AG08395 (cell line): Measurements from ENCODE around the gene AKT2.
"Not testable (repeated sequence)": the region's sequence is repeated elsewhere in the genome, so short reads cannot be mapped to it uniquely, and the experiment has no call there.

ENCODE experiments used
- DNase-seq: peaks from one replicate; pipeline ENCODE4 v3.0.0; 2012; ENCODE audit warnings: mixed read lengths, low spot score

AKT2 gene

GRCh38 chr19:40219029-40219428 lies 66.1 kb downstream of the AKT2 start:
- DNase-seq: not testable (repeated sequence)

- DNase-seq: peak; percentile 62
These were observed 66.9 kb downstream of the AKT2 start, which contains the start of gene TTC9B for GRCh38 chr19:40217934-40218890. TTC9B (minus strand) TSS chr19:40218384; CDS start chr19:40218381, 3 bp downstream.

GRCh38 chr19:40217027-40217810 lies 67.9 kb downstream of the AKT2 start:
- no peak for DNase-seq

GRCh38 chr19:40216777-40217026 lies 68.4 kb downstream of the AKT2 start:
- no peak for DNase-seq

- no peak for DNase-seq
These were observed 69.0 kb downstream of the AKT2 start for GRCh38 chr19:40216013-40216776.

- no peak for DNase-seq
These were observed 70.2 kb downstream of the AKT2 start for GRCh38 chr19:40214936-40215335.

- DNase-seq: no peak
These were observed 71.1 kb downstream of the AKT2 start for GRCh38 chr19:40213882-40214570.

GRCh38 chr19:40213251-40213829 lies 71.8 kb downstream of the AKT2 start:
- no peak for DNase-seq

- no peak for DNase-seq
These were observed 74.3 kb downstream of the AKT2 start for GRCh38 chr19:40210889-40211288.

GRCh38 chr19:40208602-40209001 lies 76.5 kb downstream of the AKT2 start:
- no peak for DNase-seq

- DNase-seq: no peak
These were observed 79.4 kb downstream of the AKT2 start for GRCh38 chr19:40205760-40206159.

- DNase-seq: no peak
These were observed 80.8 kb downstream of the AKT2 start for GRCh38 chr19:40204381-40204780.

- DNase-seq: no peak
These were observed 84.6 kb downstream of the AKT2 start for GRCh38 chr19:40200341-40201099.

- DNase-seq: no peak
These were observed 86.7 kb downstream of the AKT2 start for GRCh38 chr19:40198272-40198990.

GRCh38 chr19:40193587-40193849 lies 91.6 kb downstream of the AKT2 start:
- peak; percentile 38 for DNase-seq

- DNase-seq: no peak
These were observed 92.2 kb downstream of the AKT2 start for GRCh38 chr19:40192758-40193586.

- peak; percentile 29 for DNase-seq
These were observed 93.1 kb downstream of the AKT2 start for GRCh38 chr19:40191836-40192646.
